ENCODE results near the gene TNK2. TPM values are rescaled to one million over a fixed set of nuclear protein-coding genes. Genes with fewer than 3 reads are reported as not detected.

The TNK2 gene
- total RNA-seq, 1 donor from 2014 or later = 46.2 TPM

- Mint-ChIP-seq H3K27me3 (ENCODE audit: unreplicated experiment) (no peaks in the 10 kb centered on the region), H3K27ac (ENCODE audit: unreplicated experiment) (peak overlapping the region; percentile 20), H3K9me3 (ENCODE audit: unreplicated experiment) (no peaks in the 10 kb centered on the region)
Measured at GRCh38 chr3:195929452-195929851, 21.1 kb upstream of the TNK2 start.

GRCh38 chr3:195921334-195921791, 13.0 kb upstream of the TNK2 start:
- peaks cover 2% of the 10 kb centered on the region for H3K9me3 Mint-ChIP-seq (ENCODE audit: unreplicated experiment)
- H3K4me1 Mint-ChIP-seq (ENCODE audit: low read depth, unreplicated experiment) = no peaks in the 10 kb centered on the region
- no peak for TF ChIP-seq CTCF (IDR thresholded peaks at IDR 0.05; ENCODE audit: partially characterized antibody, unreplicated experiment)
- DNase-seq = no peak
- H3K4me3 Mint-ChIP-seq (ENCODE audit: unreplicated experiment) = no peak overlapping the region
- no peaks in the 10 kb centered on the region for H3K27me3 Mint-ChIP-seq (ENCODE audit: unreplicated experiment)
- peak overlapping the region; percentile 41 for H3K27ac Mint-ChIP-seq (ENCODE audit: unreplicated experiment)
- no peaks in the 10 kb centered on the region for H3K36me3 Mint-ChIP-seq (ENCODE audit: unreplicated experiment)

More at GRCh38 chr3:195929452-195929851, 21.1 kb upstream of the TNK2 start:
- Mint-ChIP-seq H3K4me3 (ENCODE audit: unreplicated experiment) (no peak overlapping the region), H3K4me1 (ENCODE audit: low read depth, unreplicated experiment) (peaks cover 7% of the 10 kb centered on the region), H3K36me3 (ENCODE audit: unreplicated experiment) (no peaks in the 10 kb centered on the region)
- no peak for DNase-seq
- TF ChIP-seq CTCF (IDR thresholded peaks at IDR 0.05; ENCODE audit: partially characterized antibody, unreplicated experiment) = no peak

- peaks cover 4% of the 10 kb centered on the region for H3K9me3 Mint-ChIP-seq (ENCODE audit: unreplicated experiment)
Measured at GRCh38 chr3:195918176-195918575, 9.8 kb upstream of the TNK2 start.

GRCh38 chr3:195916991-195917390, 8.6 kb upstream of the TNK2 start:
- no peak for TF ChIP-seq CTCF (IDR thresholded peaks at IDR 0.05; ENCODE audit: partially characterized antibody, unreplicated experiment)
- Mint-ChIP-seq H3K4me3 (ENCODE audit: unreplicated experiment) (no peak overlapping the region), H3K9me3 (ENCODE audit: unreplicated experiment) (peaks cover 4% of the 10 kb centered on the region), H3K27me3 (ENCODE audit: unreplicated experiment) (no peaks in the 10 kb centered on the region), H3K36me3 (ENCODE audit: unreplicated experiment) (no peaks in the 10 kb centered on the region), H3K4me1 (ENCODE audit: low read depth, unreplicated experiment) (peaks cover 7% of the 10 kb centered on the region), H3K27ac (ENCODE audit: unreplicated experiment) (no peak overlapping the region)
- no peak for DNase-seq

More at GRCh38 chr3:195918176-195918575, 9.8 kb upstream of the TNK2 start:
- Mint-ChIP-seq H3K27ac (ENCODE audit: unreplicated experiment) (no peak overlapping the region), H3K4me1 (ENCODE audit: low read depth, unreplicated experiment) (peaks cover 7% of the 10 kb centered on the region), H3K27me3 (ENCODE audit: unreplicated experiment) (no peaks in the 10 kb centered on the region), H3K36me3 (ENCODE audit: unreplicated experiment) (no peaks in the 10 kb centered on the region), H3K4me3 (ENCODE audit: unreplicated experiment) (no peak overlapping the region)
- no peak for DNase-seq
- no peak for TF ChIP-seq CTCF (IDR thresholded peaks at IDR 0.05; ENCODE audit: partially characterized antibody, unreplicated experiment)

- Mint-ChIP-seq H3K36me3 (ENCODE audit: unreplicated experiment) (no peaks in the 10 kb centered on the region), H3K9me3 (ENCODE audit: unreplicated experiment) (peaks cover 4% of the 10 kb centered on the region), H3K4me1 (ENCODE audit: low read depth, unreplicated experiment) (peaks cover 7% of the 10 kb centered on the region), H3K27me3 (ENCODE audit: unreplicated experiment) (no peaks in the 10 kb centered on the region), H3K27ac (ENCODE audit: unreplicated experiment) (no peak overlapping the region), H3K4me3 (ENCODE audit: unreplicated experiment) (no peak overlapping the region)
- TF ChIP-seq CTCF (IDR thresholded peaks at IDR 0.05; ENCODE audit: partially characterized antibody, unreplicated experiment) = no peak
- no peak for DNase-seq
Measured at GRCh38 chr3:195916291-195916690, 7.9 kb upstream of the TNK2 start.
